Astrocyte (in vitro differentiated cells and primary cell): ENCODE data around the gene TBC1D2B.

Source experiments
- EZH2 ChIP-seq: IDR thresholded peaks from 2 replicates; pipeline ENCODE4 v1.6.1; 2012; ENCODE audit warnings: mild to moderate bottlenecking, low read length, inconsistent platforms; ENCODE audit not compliant: insufficient read depth
- TF ChIP-seq, protein P1 (sequence below): IDR thresholded peaks from 2 replicates; pipeline ENCODE4 v1.5.1; 2011; ENCODE audit warnings: low read depth, mild to moderate bottlenecking, inconsistent platforms, low read length, moderate library complexity; ENCODE audit not compliant: insufficient read depth

DNA sequence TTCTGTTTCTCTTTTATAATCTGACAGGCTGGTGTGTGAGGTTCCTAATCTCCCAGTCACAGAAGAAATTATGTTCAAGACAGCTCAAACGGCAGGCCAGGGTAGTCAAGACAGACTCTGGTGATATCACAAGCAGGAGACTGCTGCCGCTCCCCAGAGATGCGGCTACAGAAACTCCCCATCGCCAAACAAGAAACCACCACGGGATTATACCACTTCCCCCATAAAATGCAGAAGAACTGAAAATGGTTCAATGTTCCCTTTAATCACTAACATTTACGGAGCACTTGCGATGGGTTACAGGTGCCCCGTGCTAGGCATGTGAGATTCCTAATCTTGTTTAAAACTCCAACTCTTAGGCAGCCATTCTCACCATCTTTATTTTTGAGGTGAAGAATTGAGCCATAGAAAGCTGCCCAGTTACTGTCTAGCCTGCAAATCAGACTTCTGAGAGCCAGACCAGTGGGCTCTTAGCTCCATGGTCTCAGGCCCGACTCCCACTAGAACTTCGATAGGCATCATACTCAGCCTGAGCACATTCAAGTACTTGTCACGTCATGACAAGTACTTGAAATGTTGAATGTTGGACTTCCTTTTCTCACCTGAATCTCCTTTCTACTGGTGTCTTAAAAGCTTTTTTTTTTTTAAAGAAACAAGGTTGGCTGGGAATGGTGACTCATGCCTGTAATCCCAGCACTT is 58.4 kb downstream of the TBC1D2B start:
- TF ChIP-seq EZH2, result no peak
- TF ChIP-seq, protein P1, sequence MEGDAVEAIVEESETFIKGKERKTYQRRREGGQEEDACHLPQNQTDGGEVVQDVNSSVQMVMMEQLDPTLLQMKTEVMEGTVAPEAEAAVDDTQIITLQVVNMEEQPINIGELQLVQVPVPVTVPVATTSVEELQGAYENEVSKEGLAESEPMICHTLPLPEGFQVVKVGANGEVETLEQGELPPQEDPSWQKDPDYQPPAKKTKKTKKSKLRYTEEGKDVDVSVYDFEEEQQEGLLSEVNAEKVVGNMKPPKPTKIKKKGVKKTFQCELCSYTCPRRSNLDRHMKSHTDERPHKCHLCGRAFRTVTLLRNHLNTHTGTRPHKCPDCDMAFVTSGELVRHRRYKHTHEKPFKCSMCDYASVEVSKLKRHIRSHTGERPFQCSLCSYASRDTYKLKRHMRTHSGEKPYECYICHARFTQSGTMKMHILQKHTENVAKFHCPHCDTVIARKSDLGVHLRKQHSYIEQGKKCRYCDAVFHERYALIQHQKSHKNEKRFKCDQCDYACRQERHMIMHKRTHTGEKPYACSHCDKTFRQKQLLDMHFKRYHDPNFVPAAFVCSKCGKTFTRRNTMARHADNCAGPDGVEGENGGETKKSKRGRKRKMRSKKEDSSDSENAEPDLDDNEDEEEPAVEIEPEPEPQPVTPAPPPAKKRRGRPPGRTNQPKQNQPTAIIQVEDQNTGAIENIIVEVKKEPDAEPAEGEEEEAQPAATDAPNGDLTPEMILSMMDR, result no peak
